Fibroblast of the aortic adventitia (primary cell): Measurements from ENCODE around the gene EEPD1. TPM values are rescaled to one million over a fixed set of nuclear protein-coding genes. Genes with fewer than 3 reads are reported as not detected.
A peak's percentile ranks its signal among the peaks of the same experiment; 100 is the strongest.

Experiments used
- DNase-seq: peaks from one replicate; pipeline ENCODE4 v3.0.0-alpha.2; 2010; ENCODE audit warnings: low read depth
- H3K4me3 ChIP-seq: 2 replicates; pipeline ENCODE4 v1.5.1; 2011; ENCODE audit warnings: low read depth, mild to moderate bottlenecking, control low read depth, low read length, moderate library complexity
- total RNA-seq: library from RNA; depleted of rRNA; stranded (reverse); fragments of >200 nt; gene quantifications from 2 replicates; pipeline ENCODE4 v1.2.3, GENCODE V29; 2012; ENCODE audit warnings: low replicate concordance
- TF ChIP-seq, protein P1 (sequence below): IDR thresholded peaks from 2 replicates; pipeline ENCODE4 v1.5.1; 2011; ENCODE audit warnings: mild to moderate bottlenecking, low read length, control low read depth, inconsistent platforms; ENCODE audit not compliant: insufficient read depth

The EEPD1 gene
- total RNA-seq, 1 donor = 5.2 TPM

DNA sequence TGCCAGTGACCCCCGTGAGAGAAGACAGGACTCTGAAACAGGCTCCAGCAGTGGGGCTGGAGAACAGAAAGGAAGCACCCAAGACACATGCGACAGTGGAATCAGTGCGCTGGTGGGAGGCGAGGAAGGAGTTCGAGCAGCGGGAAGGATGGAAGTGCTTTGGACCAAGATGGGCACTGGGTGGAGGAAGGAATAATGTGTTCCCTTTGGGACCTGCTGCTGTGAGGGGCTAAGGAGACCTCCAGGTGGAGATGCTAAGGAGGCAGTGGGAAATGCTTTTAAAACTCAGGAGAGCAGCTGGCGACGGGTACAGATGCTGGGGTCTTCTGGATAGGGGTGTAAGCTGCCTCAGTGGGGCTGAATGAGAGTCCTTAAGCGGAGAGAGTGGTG is 126.9 kb downstream of the EEPD1 start:
- no peak for DNase-seq
- H3K4me3 ChIP-seq = no peak overlapping the region

DNA sequence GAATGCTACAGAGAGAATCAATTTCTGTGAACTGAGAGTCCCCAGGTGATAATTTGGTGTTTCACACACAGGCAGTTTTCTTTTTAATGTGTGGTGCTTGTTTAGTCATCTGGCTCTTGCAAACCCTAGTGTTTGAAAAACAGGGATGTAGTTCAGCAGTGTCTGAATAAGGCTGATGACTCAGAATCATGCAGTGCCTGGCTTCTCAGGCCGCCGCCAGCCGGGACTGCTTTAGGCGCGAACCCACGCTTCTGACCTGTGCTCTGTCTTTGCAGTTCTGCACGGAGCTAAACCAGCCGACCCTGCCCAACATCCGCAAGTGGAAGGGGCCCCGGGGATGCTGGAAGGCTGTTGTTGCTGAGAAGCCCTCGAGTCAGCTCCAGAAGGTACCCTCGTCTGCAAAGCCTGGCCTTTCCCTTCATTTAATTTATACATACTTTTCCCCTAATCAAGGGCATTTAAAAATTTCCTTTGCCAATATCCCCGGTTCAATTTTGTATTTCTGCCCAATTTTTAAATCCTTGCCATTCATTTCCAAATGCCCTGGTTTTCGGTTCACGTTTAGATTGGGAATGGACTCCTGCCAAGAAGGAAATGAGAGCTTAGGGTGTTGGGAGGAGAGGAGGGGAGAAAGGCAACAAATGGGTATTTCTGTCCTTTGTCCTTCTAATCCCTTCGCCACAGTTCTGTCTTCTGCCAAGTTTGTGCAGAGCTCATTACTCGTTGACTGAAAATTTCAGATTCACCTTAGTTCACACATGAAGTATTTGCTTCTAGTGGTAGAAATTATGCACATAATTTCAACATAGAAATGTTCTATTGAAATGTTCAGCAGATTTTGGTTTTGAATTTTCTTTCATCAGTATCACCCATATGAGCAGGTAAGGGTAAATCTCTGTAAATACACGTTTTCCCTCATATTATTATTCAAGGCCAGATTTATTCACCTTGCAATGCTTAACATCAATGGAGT is 128.1 kb downstream of the EEPD1 start:
- peak; percentile 75 for DNase-seq
- peak overlapping the region; percentile 43 for H3K4me3 ChIP-seq
- TF ChIP-seq, protein P1, sequence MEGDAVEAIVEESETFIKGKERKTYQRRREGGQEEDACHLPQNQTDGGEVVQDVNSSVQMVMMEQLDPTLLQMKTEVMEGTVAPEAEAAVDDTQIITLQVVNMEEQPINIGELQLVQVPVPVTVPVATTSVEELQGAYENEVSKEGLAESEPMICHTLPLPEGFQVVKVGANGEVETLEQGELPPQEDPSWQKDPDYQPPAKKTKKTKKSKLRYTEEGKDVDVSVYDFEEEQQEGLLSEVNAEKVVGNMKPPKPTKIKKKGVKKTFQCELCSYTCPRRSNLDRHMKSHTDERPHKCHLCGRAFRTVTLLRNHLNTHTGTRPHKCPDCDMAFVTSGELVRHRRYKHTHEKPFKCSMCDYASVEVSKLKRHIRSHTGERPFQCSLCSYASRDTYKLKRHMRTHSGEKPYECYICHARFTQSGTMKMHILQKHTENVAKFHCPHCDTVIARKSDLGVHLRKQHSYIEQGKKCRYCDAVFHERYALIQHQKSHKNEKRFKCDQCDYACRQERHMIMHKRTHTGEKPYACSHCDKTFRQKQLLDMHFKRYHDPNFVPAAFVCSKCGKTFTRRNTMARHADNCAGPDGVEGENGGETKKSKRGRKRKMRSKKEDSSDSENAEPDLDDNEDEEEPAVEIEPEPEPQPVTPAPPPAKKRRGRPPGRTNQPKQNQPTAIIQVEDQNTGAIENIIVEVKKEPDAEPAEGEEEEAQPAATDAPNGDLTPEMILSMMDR = peak; percentile 23

More for the DNA sequence above, 126.9 kb downstream of the EEPD1 start:
- TF ChIP-seq, protein P1 = no peak

DNA sequence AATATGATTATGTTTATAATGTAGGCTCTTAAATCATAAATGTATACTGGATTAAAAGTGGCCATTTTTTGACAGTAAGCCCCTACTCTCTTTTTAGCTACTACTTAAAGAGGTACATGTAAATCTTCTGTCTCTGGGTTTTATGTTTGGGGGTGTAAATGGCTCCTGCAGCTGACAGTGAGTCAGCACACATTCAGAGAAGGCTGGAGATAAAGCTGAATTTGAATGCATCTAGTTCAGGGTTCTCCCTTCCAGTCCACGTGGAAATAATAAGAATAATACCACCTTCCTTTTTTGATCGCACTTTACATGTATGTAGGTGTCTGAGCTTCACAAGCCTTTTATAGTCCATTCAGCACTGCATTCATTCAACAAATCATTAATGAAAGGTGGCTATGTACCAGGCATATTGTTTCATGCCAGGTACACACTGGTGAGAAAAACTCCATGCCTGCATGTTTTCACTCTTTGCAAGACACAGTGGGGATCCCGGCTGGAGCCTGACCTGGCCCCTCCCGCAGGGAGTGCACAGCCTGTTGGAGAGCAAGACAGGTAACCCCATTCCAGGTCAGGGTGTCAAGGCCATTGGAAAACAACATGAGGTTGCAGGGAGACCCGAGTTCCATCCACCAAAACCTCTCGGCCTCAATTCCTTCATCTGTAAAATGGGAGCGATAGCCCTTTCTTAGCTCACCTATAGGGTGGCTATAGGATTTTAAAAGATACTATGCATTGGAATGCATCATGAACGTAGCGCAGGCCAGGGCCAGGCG is 129.1 kb downstream of the EEPD1 start:
- peak; percentile 31 for DNase-seq
- TF ChIP-seq, protein P1 = no peak
- no peak overlapping the region for H3K4me3 ChIP-seq

- no peak for DNase-seq
- H3K4me3 ChIP-seq = no peak overlapping the region
- TF ChIP-seq, protein P1 = no peak
Observed at GRCh38 chr7:36283181-36283580, 130.1 kb downstream of the EEPD1 start.

GRCh38 chr7:36283711-36284130 is 130.7 kb downstream of the EEPD1 start:
- no peak overlapping the region for H3K4me3 ChIP-seq
- DNase-seq = no peak
- TF ChIP-seq, protein P1 = no peak

- H3K4me3 ChIP-seq = no peak overlapping the region
- TF ChIP-seq, protein P1 = no peak
- DNase-seq = no peak
Observed at GRCh38 chr7:36284456-36285090, 131.5 kb downstream of the EEPD1 start.
